Measurements from ENCODE around the gene NOL3.

Gene NOL3

DNA sequence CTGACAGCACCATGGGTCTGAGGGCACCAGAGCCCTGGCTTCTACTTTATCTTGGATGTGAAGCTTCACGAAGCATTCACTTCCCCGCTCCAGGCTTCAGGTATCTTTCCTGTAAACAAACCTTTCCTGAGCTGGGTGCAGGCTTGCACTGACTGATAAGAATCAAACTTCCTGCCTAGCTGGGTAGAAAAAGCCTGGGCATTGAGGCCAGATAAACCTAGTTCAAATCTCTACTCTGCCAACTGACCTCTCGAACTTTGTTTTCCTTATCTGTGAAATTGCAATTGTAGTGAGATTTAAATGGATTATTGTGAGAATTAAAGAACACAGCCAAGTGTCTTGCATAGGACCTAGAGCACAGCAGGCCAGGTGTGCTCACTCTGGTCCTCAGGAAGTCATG is 53.7 kb downstream of the NOL3 start:
- no peak overlapping the region for H3K27ac ChIP-seq (ENCODE audit: low read length, poor library complexity, severe bottlenecking)
- no peak overlapping the region for H2AFZ ChIP-seq (ENCODE audit: low read depth, low read length)
- H3K23ac ChIP-seq (ENCODE audit: low read length in 2 of 2), result no peak overlapping the region
- H3K4me3 ChIP-seq (ENCODE audit: insufficient read depth in 1 of 2, low read depth in 1 of 2, low read length in 2 of 2), result no peak overlapping the region
- H2BK15ac ChIP-seq (ENCODE audit: low read depth, poor library complexity, severe bottlenecking), result no peak overlapping the region
- no peak overlapping the region for H3K9ac ChIP-seq (ENCODE audit: low read length)
- peaks cover 13 to 43% of the 10 kb centered on the region in 2 experiments for H3K36me3 ChIP-seq (ENCODE audit: control insufficient read depth in 1 of 2, insufficient read depth in 2 of 2, low read depth in 1 of 2, low read length in 2 of 2)
- H3K4ac ChIP-seq (ENCODE audit: low read depth in 1 of 2, low read length in 2 of 2), result no peak overlapping the region
- WGBS, result 86% methylated on average over 3 of the region's 3 CpGs
- H3K9me3 ChIP-seq (ENCODE audit: control insufficient read depth, low read length), result no peaks in the 10 kb centered on the region
- no peak overlapping the region for H4K91ac ChIP-seq (ENCODE audit: low read length)
- H3K27me3 ChIP-seq (ENCODE audit: control insufficient read depth in 1 of 2, insufficient read depth in 1 of 2, low read length in 2 of 2), result no peaks in the 10 kb centered on the region
- no peak overlapping the region for H3K4me2 ChIP-seq (ENCODE audit: low read length, poor library complexity, severe bottlenecking)
- no peak overlapping the region for H2AK5ac ChIP-seq (ENCODE audit: low read length, severe bottlenecking)
- no peak overlapping the region for H2BK5ac ChIP-seq (ENCODE audit: low read depth, low read length, poor library complexity, severe bottlenecking)
- no peak overlapping the region for H2BK12ac ChIP-seq (ENCODE audit: low read length in 2 of 2)
- peak overlapping the region; percentile 21 for H4K8ac ChIP-seq (ENCODE audit: low read length)
- H3K14ac ChIP-seq (ENCODE audit: low read length in 2 of 2), result no peak overlapping the region
- no peak for DNase-seq
- H2BK120ac ChIP-seq (ENCODE audit: low read depth, low read length), result no peak overlapping the region
- no peak overlapping the region for H3K18ac ChIP-seq (ENCODE audit: low read depth in 1 of 2, low read length in 2 of 2)
- H3K79me1 ChIP-seq (replicated peaks; ENCODE audit: low read length, poor library complexity, severe bottlenecking), result peaks cover 20% of the 10 kb centered on the region
- peaks cover 16% of the 10 kb centered on the region for H3K4me1 ChIP-seq (ENCODE audit: control insufficient read depth, insufficient read depth, low read depth, low read length)

Small RNA genes lying within 50 kb of the gene (small RNA-seq; reads per million reads assigned to genes)
- gene MIR328 (ENCODE audit: low read depth), result 92.3 reads per million, percentile 92 among the genes with 10 or more reads in this experiment
